Naive thymus-derived CD4-positive, alpha-beta T cell (primary cell): ENCODE measurements around the gene ADAM33. TPM values are rescaled to one million over a fixed set of nuclear protein-coding genes. Genes with fewer than 3 reads are reported as not detected.

Experiments used
- ATAC-seq: fragments of 150-1000 bp; cut with Tn5 transposase; 2 replicates; pipeline ENCODE4 v1.10.0; 2021; ENCODE audit warnings: mild to moderate bottlenecking, moderate library complexity
- CTCF ChIA-PET: fragments of 350-600 bp; sonication (Branson Sonifier 250); formaldehyde crosslinking; loops from one replicate; lab custom pipeline; 2021; ENCODE audit warnings: antibody characterized with exemption; lab: Charles Lee
- POLR2A ChIA-PET: fragments of 350-600 bp; sonication (Branson Sonifier 250); formaldehyde crosslinking; loops from one replicate; lab custom pipeline; 2021; ENCODE audit warnings: antibody characterized with exemption, inconsistent platforms; lab: Charles Lee
- DNase-seq, 9 donors: peaks; one replicate each; pipeline versions ENCODE4 v3.0.0 to v3.0.0-alpha.2; 2020 to 2022; ENCODE audit warnings: mixed read lengths in 1 of 9
- H3K27ac ChIP-seq: one replicate; pipeline ENCODE4 v1.7.0; 2013; ENCODE audit warnings: mild to moderate bottlenecking, low read depth, low read length, moderate library complexity
- H3K27me3 ChIP-seq, 2 donors: one replicate each; pipeline ENCODE4 v1.7.0; 2013; ENCODE audit warnings: low read length in 2 of 2, mild to moderate bottlenecking in 2 of 2, moderate library complexity in 2 of 2; ENCODE audit not compliant: control insufficient read depth in 2 of 2, insufficient read depth in 2 of 2
- H3K36me3 ChIP-seq, 3 experiments: 1 replicate in 2 of 3; 2 replicates in 1 of 3; pipeline ENCODE4 v1.7.0; 2013; ENCODE audit warnings: low read length in 3 of 3, mild to moderate bottlenecking in 3 of 3, moderate library complexity in 1 of 3; ENCODE audit not compliant: insufficient read depth in 3 of 3, control insufficient read depth in 2 of 3
- H3K4me1 ChIP-seq, 2 donors: one replicate each; pipeline ENCODE4 v1.7.0; 2013; ENCODE audit warnings: low read length in 2 of 2, mild to moderate bottlenecking in 2 of 2, moderate library complexity in 1 of 2; ENCODE audit not compliant: control insufficient read depth in 2 of 2, insufficient read depth in 2 of 2
- H3K4me3 ChIP-seq: 2 replicates; pipeline ENCODE4 v1.7.0; 2013; ENCODE audit warnings: mild to moderate bottlenecking, low read length
- H3K9me3 ChIP-seq, 3 experiments: 1 replicate in 2 of 3; 2 replicates in 1 of 3; pipeline ENCODE4 v1.7.0; 2013; ENCODE audit warnings: low read length in 3 of 3; ENCODE audit not compliant: control insufficient read depth in 2 of 3
- H3K27ac Mint-ChIP-seq, 9 donors: one replicate each; pipeline ENCODE4 v1.8.0; 2020 to 2022; ENCODE audit warnings: mixed read lengths in 9 of 9, mild to moderate bottlenecking in 8 of 9, moderate library complexity in 5 of 9, inconsistent platforms in 2 of 9
- H3K27me3 Mint-ChIP-seq, 5 donors: one replicate each; pipeline ENCODE4 v1.8.0; 2021 to 2022; ENCODE audit warnings: mixed read lengths in 5 of 5, mild to moderate bottlenecking in 1 of 5
- H3K36me3 Mint-ChIP-seq, 5 donors: one replicate each; pipeline ENCODE4 v1.8.0; 2020 to 2022; ENCODE audit warnings: mixed read lengths in 5 of 5, mild to moderate bottlenecking in 3 of 5, inconsistent platforms in 1 of 5
- H3K4me1 Mint-ChIP-seq, 7 donors: one replicate each; pipeline ENCODE4 v1.8.0; 2020 to 2022; ENCODE audit warnings: mixed read lengths in 7 of 7, mild to moderate bottlenecking in 3 of 7, inconsistent platforms in 1 of 7
- H3K4me3 Mint-ChIP-seq, 10 donors: one replicate each; pipeline ENCODE4 v1.8.0; 2020 to 2022; ENCODE audit warnings: mild to moderate bottlenecking in 10 of 10, mixed read lengths in 10 of 10, moderate library complexity in 6 of 10, inconsistent platforms in 2 of 10
- H3K9me3 Mint-ChIP-seq, 11 donors: one replicate each; pipeline ENCODE4 v1.8.0; 2020 to 2022; ENCODE audit warnings: mixed read lengths in 11 of 11, mild to moderate bottlenecking in 4 of 11, inconsistent platforms in 1 of 11, moderate library complexity in 1 of 11
- intact Hi-C, 2 donors: fragments of 100-400 bp; cut with micrococcal nuclease; formaldehyde crosslinking; loops; one replicate each; pipeline ENCODE4 v1.15.1; 2023
- polyA plus RNA-seq, 2 donors: library from polyadenylated mRNA; unstranded; fragments of 300-500 nt; fragmentation: Illumina TruSeq; gene quantifications; one replicate each; pipeline ENCODE4 v1.2.3, GENCODE V29; 2021
- total RNA-seq, 6 experiments: library from RNA in 5 of 6; stranded (reverse) in 5 of 6; gene quantifications; 1 replicate in 5 of 6; 2 replicates in 1 of 6; pipeline ENCODE4 v1.2.3 and lab custom pipeline; 2021 to 2026

ADAM33 gene
- total and polyA plus RNA-seq, 7 experiments from 2014 or later: 0.20 TPM; not detected in 6

DNA sequence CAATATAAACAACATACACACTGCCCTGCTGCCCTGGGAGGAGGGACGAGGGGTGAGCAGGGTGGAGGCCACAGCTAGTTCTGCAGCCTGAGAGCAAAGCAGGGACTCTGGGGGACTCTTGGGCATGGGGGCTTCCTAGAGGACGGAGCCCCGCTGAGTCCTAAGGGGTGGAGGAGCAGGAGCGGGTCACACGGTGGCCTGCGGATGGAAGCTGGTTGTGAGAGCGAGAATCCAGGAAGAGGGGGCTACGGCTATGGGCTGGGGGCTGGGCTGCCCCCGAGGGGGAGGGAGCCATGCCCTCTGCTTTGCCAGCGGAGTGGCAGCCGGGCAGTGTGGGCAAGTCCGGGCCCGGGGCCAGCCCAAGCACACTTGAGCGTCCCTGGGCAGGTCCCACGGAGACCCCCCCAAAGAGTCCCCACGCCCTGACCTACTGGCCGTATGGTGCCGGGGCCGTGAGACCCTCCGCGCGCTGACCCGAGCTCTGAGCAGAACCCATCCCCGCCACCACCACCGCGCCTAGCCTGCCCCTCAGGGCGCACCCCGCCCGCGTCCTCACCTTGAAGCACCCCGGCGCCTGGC is 369 bp downstream of the ADAM33 start:
- H3K27me3 ChIP-seq: no peaks in the 10 kb centered on the region
- H3K36me3 Mint-ChIP-seq: no peaks in the 10 kb centered on the region
- intact Hi-C loops: no loop called here
- H3K36me3 ChIP-seq: no peaks in the 10 kb centered on the region
- H3K4me3 Mint-ChIP-seq: peak overlapping the region in 2 of 10 donors; percentile 15 to 27
- H3K4me1 Mint-ChIP-seq: peaks cover 0 to 7% (median 4%) of the 10 kb centered on the region in 7 donors
- ATAC-seq (no peak), DNase-seq (no peak)
- H3K9me3 ChIP-seq: no peaks in the 10 kb centered on the region
- H3K27ac Mint-ChIP-seq: no peak overlapping the region
- CTCF ChIA-PET: no interaction called here
- H3K4me1 ChIP-seq: no peaks in the 10 kb centered on the region
- peaks cover 39 to 68% (median 61%) of the 10 kb centered on the region in 5 donors for H3K27me3 Mint-ChIP-seq
- no peak overlapping the region for H3K27ac ChIP-seq
- POLR2A ChIA-PET: no interaction called here
- H3K4me3 ChIP-seq: no peak overlapping the region
- no peaks in the 10 kb centered on the region for H3K9me3 Mint-ChIP-seq

DNA sequence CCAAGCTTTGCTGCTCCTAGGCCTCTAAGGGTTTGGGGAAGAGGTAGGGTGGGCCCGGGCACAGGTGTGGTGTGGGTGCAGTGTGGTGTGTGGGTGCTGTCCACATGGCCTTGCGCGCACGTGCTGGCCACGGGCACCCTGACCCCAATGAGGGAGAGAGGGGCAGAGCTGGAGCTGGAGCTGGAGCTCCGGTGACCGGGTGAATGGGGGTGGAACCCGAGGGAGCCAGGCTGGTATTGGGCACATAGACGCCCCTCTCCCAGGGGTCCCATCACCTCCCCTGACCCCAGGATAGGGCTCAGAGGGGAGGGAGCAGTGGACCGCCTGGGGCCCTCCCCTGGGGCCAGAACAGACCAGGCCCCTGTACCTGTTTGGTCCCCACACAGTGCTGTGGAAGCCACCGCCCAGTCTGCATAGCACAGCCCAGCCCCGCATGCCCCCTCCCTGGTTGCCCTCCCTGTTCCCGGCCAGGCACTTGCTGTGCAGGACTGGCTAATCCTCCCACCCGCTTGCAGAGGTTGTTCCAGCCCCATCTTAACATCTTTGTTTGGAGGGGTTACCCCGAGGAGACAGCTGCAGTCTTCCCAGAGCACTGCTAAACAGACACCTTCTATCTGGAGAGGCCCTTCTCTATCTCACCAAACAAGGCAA is 984 bp downstream of the ADAM33 start:
- H3K4me3 ChIP-seq: no peak overlapping the region
- no peaks in the 10 kb centered on the region for H3K27me3 ChIP-seq
- H3K9me3 ChIP-seq: no peaks in the 10 kb centered on the region
- ChIA-PET CTCF (interaction anchor here (1.2 kb wide), 1 partner anchor 87 kb away, joined by 4 read pairs; no protein-coding TSS in a partner anchor), POLR2A (no interaction called here)
- no peaks in the 10 kb centered on the region for H3K9me3 Mint-ChIP-seq
- no peak for DNase-seq
- H3K4me1 Mint-ChIP-seq: peaks cover 0 to 7% (median 4%) of the 10 kb centered on the region in 7 donors
- no peaks in the 10 kb centered on the region for H3K36me3 Mint-ChIP-seq
- intact Hi-C loops: no loop called here
- no peaks in the 10 kb centered on the region for H3K36me3 ChIP-seq
- peak overlapping the region in 2 of 10 donors; percentile 15 to 27 for H3K4me3 Mint-ChIP-seq
- H3K4me1 ChIP-seq: no peaks in the 10 kb centered on the region
- ATAC-seq: no peak
- no peak overlapping the region for H3K27ac Mint-ChIP-seq
- H3K27me3 Mint-ChIP-seq: peaks cover 39 to 68% (median 60%) of the 10 kb centered on the region in 5 donors
- no peak overlapping the region for H3K27ac ChIP-seq

DNA sequence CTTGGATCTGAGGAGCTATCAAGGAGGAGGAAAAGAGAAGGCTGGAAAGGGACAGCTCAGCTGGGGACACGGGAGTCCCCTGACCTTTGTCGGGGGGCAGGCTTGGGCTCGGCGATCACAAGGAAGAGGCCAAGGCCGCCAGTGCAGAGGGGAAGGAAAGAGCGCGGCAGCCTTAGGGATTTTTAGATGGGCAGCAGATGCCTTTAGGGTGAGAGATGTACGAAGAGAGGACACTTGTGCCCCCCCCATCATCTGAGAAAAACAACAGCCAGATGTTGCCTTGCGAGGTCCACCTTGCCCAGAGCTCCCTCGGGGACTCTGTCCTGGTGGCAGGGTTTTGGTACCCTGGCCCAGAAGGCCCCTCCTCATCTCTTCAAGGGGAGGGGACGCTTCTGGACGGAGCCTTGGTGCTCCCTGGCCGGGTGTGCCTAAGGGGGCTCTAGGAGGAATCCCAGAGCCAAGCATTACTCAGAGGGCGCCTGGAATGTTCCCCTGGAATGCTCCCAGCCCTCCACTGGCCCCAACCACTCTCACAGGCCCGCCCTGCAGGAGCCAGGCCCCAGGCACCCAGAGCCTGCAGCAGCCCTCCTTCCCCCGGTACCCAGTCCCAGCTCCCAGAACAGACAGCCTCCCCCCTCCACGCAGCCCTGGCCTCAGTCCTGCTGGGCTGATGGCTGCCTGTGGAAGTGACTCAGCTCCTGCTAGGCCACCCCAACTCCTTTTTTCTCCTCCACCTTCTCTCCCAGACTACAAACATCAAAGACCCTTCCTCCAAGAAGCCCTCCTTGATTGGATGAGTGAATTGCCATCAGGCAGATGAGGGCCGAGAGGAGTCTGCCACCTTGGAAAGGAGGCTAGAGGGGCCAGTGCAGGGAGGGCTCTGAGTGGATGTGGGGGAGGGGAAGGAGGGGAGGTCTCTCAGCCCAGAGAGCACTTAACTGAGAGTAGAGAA is 1.8 kb downstream of the ADAM33 start:
- Histone ChIP-seq H3K4me1 (no peaks in the 10 kb centered on the region), H3K9me3 (no peaks in the 10 kb centered on the region), H3K4me3 (no peak overlapping the region), H3K27me3 (no peaks in the 10 kb centered on the region), H3K36me3 (no peaks in the 10 kb centered on the region), H3K27ac (no peak overlapping the region)
- peaks cover 0 to 2% (median 0%) of the 10 kb centered on the region in 11 donors for H3K9me3 Mint-ChIP-seq
- POLR2A ChIA-PET: no interaction called here
- no peak overlapping the region for H3K4me3 Mint-ChIP-seq
- no peak for DNase-seq
- H3K27me3 Mint-ChIP-seq: peaks cover 47 to 71% (median 60%) of the 10 kb centered on the region in 5 donors
- no peaks in the 10 kb centered on the region for H3K36me3 Mint-ChIP-seq
- intact Hi-C loops: no loop called here
- peaks cover 0 to 9% (median 4%) of the 10 kb centered on the region in 7 donors for H3K4me1 Mint-ChIP-seq
- no peak for ATAC-seq
- CTCF ChIA-PET: interaction anchor here (0.6 to 1.2 kb wide), 2 partner anchors 28 to 88 kb away, joined by 4 to 5 read pairs; no protein-coding TSS in a partner anchor
- H3K27ac Mint-ChIP-seq: no peak overlapping the region

DNA sequence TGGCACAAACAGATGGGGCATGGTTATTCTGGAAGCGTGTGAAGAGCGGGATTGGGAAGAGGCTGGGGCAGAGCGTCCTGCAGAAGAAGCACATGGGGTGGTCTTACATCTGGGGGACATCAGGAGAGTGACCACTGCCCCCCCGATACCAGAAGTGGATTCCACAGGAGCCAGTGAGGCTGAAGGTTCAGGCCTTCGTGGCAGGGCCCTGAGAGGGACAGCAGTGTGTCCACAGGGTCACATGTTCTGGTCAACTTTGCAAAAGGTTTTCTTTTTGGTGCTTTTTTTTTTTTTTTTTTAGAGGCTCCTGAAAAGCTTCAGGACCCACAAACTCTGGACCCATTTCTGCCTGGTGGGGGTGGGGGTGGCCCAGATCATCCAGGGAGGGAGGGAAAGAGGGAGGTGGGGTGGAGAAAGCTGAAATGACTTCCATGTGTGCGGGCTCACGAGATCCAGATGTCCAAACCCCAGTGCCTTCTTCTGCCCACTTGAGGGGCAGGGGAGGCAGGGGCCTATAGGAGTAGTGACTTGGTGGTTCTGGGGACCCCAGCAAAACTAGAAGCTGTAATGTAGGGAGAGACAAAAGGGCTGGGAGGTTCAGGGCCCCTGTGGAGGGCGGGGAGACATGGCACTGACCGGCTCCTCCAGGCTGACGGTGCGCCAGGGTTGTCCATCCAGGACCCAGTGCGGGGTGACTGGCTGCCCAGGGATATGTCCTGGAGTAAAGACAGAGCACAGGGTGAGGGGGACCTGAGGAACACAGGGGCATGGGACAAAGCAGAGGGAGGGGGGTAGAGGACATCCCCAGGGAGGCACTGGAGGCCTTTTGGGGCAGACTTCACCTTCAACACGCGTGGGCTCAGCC is 2.7 kb downstream of the ADAM33 start:
- no peak overlapping the region for H3K4me3 ChIP-seq
- POLR2A ChIA-PET: no interaction called here
- ATAC-seq: no peak
- H3K4me1 Mint-ChIP-seq: peaks cover 0 to 9% (median 4%) of the 10 kb centered on the region in 7 donors
- CTCF ChIA-PET: interaction anchor here (0.6 to 1.2 kb wide), 3 partner anchors 18 to 89 kb away, joined by 3 to 5 read pairs (median 4); no protein-coding TSS in a partner anchor
- peaks cover 0 to 3% (median 0%) of the 10 kb centered on the region in 5 donors for H3K36me3 Mint-ChIP-seq
- no peaks in the 10 kb centered on the region for H3K4me1 ChIP-seq
- peaks cover 50 to 73% (median 63%) of the 10 kb centered on the region in 5 donors for H3K27me3 Mint-ChIP-seq
- no peak overlapping the region for H3K27ac Mint-ChIP-seq
- H3K27me3 ChIP-seq: no peaks in the 10 kb centered on the region
- H3K9me3 ChIP-seq: no peaks in the 10 kb centered on the region
- no peak for DNase-seq
- H3K9me3 Mint-ChIP-seq: peaks cover 0 to 2% (median 0%) of the 10 kb centered on the region in 11 donors
- H3K36me3 ChIP-seq: no peaks in the 10 kb centered on the region
- H3K4me3 Mint-ChIP-seq: no peak overlapping the region
- intact Hi-C loops: no loop called here
- H3K27ac ChIP-seq: no peak overlapping the region

DNA sequence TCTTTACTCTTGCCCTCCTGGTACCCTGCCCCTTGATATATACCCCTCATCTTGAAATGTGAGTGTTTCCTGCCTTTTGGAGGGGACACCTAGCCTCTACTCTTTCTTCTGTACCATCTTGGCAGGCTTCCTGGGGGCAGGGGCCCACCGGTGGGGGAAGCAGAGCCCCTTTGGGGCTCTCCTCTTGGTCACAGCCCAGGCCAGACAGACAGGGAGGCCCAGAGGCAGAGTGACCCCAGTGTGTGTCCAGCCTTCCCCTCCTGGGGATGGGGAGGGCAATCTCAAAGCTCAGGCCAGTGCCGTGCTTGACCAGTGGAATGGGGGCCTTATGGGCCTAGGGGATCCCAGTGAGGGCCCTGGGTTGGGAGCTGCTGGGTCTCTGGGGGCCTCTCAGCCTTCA is 3.6 kb downstream of the ADAM33 start:
- H3K36me3 ChIP-seq: no peaks in the 10 kb centered on the region
- H3K4me3 ChIP-seq: no peak overlapping the region
- Mint-ChIP-seq H3K27ac (no peak overlapping the region), H3K4me3 (no peak overlapping the region), H3K27me3 (peaks cover 46 to 67% (median 58%) of the 10 kb centered on the region in 5 donors), H3K36me3 (peaks cover 0 to 4% (median 0%) of the 10 kb centered on the region in 5 donors), H3K4me1 (peaks cover 0 to 9% (median 4%) of the 10 kb centered on the region in 7 donors), H3K9me3 (peaks cover 0 to 2% (median 0%) of the 10 kb centered on the region in 11 donors)
- H3K27ac ChIP-seq: no peak overlapping the region
- POLR2A ChIA-PET: no interaction called here
- H3K9me3 ChIP-seq: no peaks in the 10 kb centered on the region
- H3K4me1 ChIP-seq: no peaks in the 10 kb centered on the region
- CTCF ChIA-PET: interaction anchor here (0.7 to 1.0 kb wide), 2 partner anchors 14 to 19 kb away, joined by 3 read pairs; no protein-coding TSS in a partner anchor
- DNase-seq (no peak), ATAC-seq (no peak)
- intact Hi-C loops: no loop called here
- H3K27me3 ChIP-seq: no peaks in the 10 kb centered on the region
